Measurements from ENCODE around the gene C22orf39.

Gene C22orf39

GRCh38 chr22:19400881-19401280 lies 46.6 kb downstream of the C22orf39 start:
- H3K4me3 ChIP-seq (replicated peaks in 1 of 2; ENCODE audit: low read depth in 2 of 2, low read length in 2 of 2): no peak overlapping the region
- DNase-seq (ENCODE audit: low read depth in 2 of 2): no peak
- TF ChIP-seq CTCF (IDR thresholded peaks at IDR 0.05; ENCODE audit: low read depth, low read length): no peak

GRCh38 chr22:19398652-19399051 lies 48.9 kb downstream of the C22orf39 start:
- DNase-seq (ENCODE audit: low read depth in 2 of 2): no peak
- H3K4me3 ChIP-seq (replicated peaks in 1 of 2; ENCODE audit: low read depth in 2 of 2, low read length in 2 of 2): no peak overlapping the region
- no peak for TF ChIP-seq CTCF (IDR thresholded peaks at IDR 0.05; ENCODE audit: low read depth, low read length)

- no peak for TF ChIP-seq CTCF (IDR thresholded peaks at IDR 0.05; ENCODE audit: low read depth, low read length)
- H3K4me3 ChIP-seq (replicated peaks in 1 of 2; ENCODE audit: low read depth in 2 of 2, low read length in 2 of 2): no peak overlapping the region
- peak in 1 of 2 donors; percentile 3 for DNase-seq (ENCODE audit: low read depth in 2 of 2)
These were observed 49.3 kb downstream of the C22orf39 start for GRCh38 chr22:19398206-19398605.

- no peak for TF ChIP-seq CTCF (IDR thresholded peaks at IDR 0.05; ENCODE audit: low read depth, low read length)
- DNase-seq (ENCODE audit: low read depth in 2 of 2): no peak
- H3K4me3 ChIP-seq (replicated peaks in 1 of 2; ENCODE audit: low read depth in 2 of 2, low read length in 2 of 2): no peak overlapping the region
These were observed 49.8 kb downstream of the C22orf39 start for GRCh38 chr22:19397734-19398104.

GRCh38 chr22:19396934-19397733 lies 50.4 kb downstream of the C22orf39 start:
- no peak overlapping the region for H3K4me3 ChIP-seq (replicated peaks in 1 of 2; ENCODE audit: low read depth in 2 of 2, low read length in 2 of 2)
- no peak for TF ChIP-seq CTCF (IDR thresholded peaks at IDR 0.05; ENCODE audit: low read depth, low read length)
- no peak for DNase-seq (ENCODE audit: low read depth in 2 of 2)

GRCh38 chr22:19396561-19396933 lies 51.0 kb downstream of the C22orf39 start:
- no peak overlapping the region for H3K4me3 ChIP-seq (replicated peaks in 1 of 2; ENCODE audit: low read depth in 2 of 2, low read length in 2 of 2)
- no peak for TF ChIP-seq CTCF (IDR thresholded peaks at IDR 0.05; ENCODE audit: low read depth, low read length)
- no peak for DNase-seq (ENCODE audit: low read depth in 2 of 2)

- no peak for DNase-seq (ENCODE audit: low read depth in 2 of 2)
- no peak for TF ChIP-seq CTCF (IDR thresholded peaks at IDR 0.05; ENCODE audit: low read depth, low read length)
- H3K4me3 ChIP-seq (replicated peaks in 1 of 2; ENCODE audit: low read depth in 2 of 2, low read length in 2 of 2): no peak overlapping the region
These were observed 52.2 kb downstream of the C22orf39 start for GRCh38 chr22:19395276-19395675.
